Measurements from ENCODE around the gene AOPEP.

DNA sequence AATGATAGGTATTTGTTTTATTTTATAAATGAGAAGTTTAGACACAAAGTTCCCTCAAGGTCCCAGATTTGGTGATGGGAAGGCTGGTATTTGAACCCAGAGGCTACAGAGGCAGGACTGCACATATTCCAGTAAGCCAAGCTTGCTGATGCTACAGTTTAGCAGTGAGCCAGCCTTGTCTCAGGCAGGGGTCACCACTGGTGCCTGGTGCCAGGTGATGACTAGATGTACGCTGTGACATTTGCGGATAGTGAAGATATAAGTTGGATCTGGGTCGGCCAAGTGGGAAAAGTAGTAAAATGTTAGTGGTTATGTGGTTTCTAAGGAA is 143.9 kb downstream of the AOPEP start:
- TF ChIP-seq, protein P1, sequence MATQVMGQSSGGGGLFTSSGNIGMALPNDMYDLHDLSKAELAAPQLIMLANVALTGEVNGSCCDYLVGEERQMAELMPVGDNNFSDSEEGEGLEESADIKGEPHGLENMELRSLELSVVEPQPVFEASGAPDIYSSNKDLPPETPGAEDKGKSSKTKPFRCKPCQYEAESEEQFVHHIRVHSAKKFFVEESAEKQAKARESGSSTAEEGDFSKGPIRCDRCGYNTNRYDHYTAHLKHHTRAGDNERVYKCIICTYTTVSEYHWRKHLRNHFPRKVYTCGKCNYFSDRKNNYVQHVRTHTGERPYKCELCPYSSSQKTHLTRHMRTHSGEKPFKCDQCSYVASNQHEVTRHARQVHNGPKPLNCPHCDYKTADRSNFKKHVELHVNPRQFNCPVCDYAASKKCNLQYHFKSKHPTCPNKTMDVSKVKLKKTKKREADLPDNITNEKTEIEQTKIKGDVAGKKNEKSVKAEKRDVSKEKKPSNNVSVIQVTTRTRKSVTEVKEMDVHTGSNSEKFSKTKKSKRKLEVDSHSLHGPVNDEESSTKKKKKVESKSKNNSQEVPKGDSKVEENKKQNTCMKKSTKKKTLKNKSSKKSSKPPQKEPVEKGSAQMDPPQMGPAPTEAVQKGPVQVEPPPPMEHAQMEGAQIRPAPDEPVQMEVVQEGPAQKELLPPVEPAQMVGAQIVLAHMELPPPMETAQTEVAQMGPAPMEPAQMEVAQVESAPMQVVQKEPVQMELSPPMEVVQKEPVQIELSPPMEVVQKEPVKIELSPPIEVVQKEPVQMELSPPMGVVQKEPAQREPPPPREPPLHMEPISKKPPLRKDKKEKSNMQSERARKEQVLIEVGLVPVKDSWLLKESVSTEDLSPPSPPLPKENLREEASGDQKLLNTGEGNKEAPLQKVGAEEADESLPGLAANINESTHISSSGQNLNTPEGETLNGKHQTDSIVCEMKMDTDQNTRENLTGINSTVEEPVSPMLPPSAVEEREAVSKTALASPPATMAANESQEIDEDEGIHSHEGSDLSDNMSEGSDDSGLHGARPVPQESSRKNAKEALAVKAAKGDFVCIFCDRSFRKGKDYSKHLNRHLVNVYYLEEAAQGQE (IDR thresholded peaks at IDR 0.05; ENCODE audit: insufficient read depth in 1 of 2, low read depth in 2 of 2, low read length in 1 of 2), result no peak
- TF ChIP-seq CTCF (IDR thresholded peaks at IDR 0.05), result no peak

Data from Panc1 (cell line).